Peyer's patch (tissue), 4 donors: Measurements from ENCODE around the gene PHYH. TPM values are rescaled to one million over a fixed set of nuclear protein-coding genes. Genes with fewer than 3 reads are reported as not detected.
A peak's percentile ranks its signal among the peaks of the same experiment; 100 is the strongest.
"Not testable (repeated sequence)": the region's sequence is repeated elsewhere in the genome, so short reads cannot be mapped to it uniquely, and the experiment has no call there.

Source experiments
- DNase-seq, 3 donors: peaks; one replicate each; pipeline ENCODE4 v3.0.0-alpha.2; 2017 to 2019
- H3K27ac ChIP-seq, 4 donors: fragments of 200-600 bp; sonication (generic); one replicate each; pipeline ENCODE4 v1.5.1; 2016 to 2019
- H3K27me3 ChIP-seq, 2 donors: fragments of 200-600 bp; sonication (generic); one replicate each; pipeline ENCODE4 v1.5.1; 2019
- H3K36me3 ChIP-seq, 3 donors: fragments of 200-600 bp; sonication (generic); one replicate each; pipeline ENCODE4 v1.5.1; 2016 to 2019
- H3K4me1 ChIP-seq, 4 donors: fragments of 200-600 bp; sonication (generic); one replicate each; pipeline ENCODE4 v1.5.1; 2016 to 2019
- H3K4me3 ChIP-seq, 4 donors: fragments of 200-600 bp; sonication (generic); 1 replicate in 3 of 4; 2 replicates in 1 of 4; pipeline ENCODE4 v1.5.1; 2016 to 2019; ENCODE audit warnings: mild to moderate bottlenecking in 1 of 4
- H3K9me3 ChIP-seq, 4 donors: fragments of 200-600 bp; sonication (generic); one replicate each; pipeline ENCODE4 v1.5.1; 2016 to 2019; ENCODE audit warnings: mild to moderate bottlenecking in 1 of 4
- CTCF ChIP-seq, 6 experiments: fragments of 450-650 bp in 4 of 6; fragments of 200-600 bp in 2 of 6; sonication (generic) in 1 of 6; IDR thresholded peaks; one replicate each; pipeline ENCODE4 v1.5.1; 2017 to 2019; ENCODE audit warnings: antibody characterized with exemption in 6 of 6, mild to moderate bottlenecking in 3 of 6, moderate library complexity in 1 of 6
- POLR2A ChIP-seq, 2 donors: fragments of 450-650 bp; IDR thresholded peaks; one replicate each; pipeline ENCODE4 v1.5.1; 2017; ENCODE audit warnings: antibody characterized with exemption in 2 of 2, mild to moderate bottlenecking in 2 of 2, moderate library complexity in 2 of 2
- total RNA-seq, 4 donors: library from RNA; depleted of rRNA; stranded (reverse); fragments of >200 nt; gene quantifications; one replicate each; pipeline ENCODE4 v1.1.0, GENCODE V29; 2016

Gene PHYH
- total RNA-seq, 4 donors from 2014 or later = 24.8 to 47.5 (median 37.7) TPM

- H3K4me3 ChIP-seq = no peak overlapping the region
- peaks cover 0 to 19% (median 3%) of the 10 kb centered on the region in 4 donors for H3K4me1 ChIP-seq
- no peaks in the 10 kb centered on the region for H3K9me3 ChIP-seq
- H3K27me3 ChIP-seq = no peaks in the 10 kb centered on the region
- no peak overlapping the region for H3K27ac ChIP-seq
- peaks cover 0 to 28% (median 0%) of the 10 kb centered on the region in 3 donors for H3K36me3 ChIP-seq
- TF ChIP-seq CTCF (IDR thresholded peaks at IDR 0.05) (no peak), POLR2A (IDR thresholded peaks at IDR 0.05) (no peak)
- DNase-seq = no peak
These were observed 3.4 kb downstream of the PHYH start for GRCh38 chr10:13296476-13296875.

GRCh38 chr10:13294784-13295183 lies 5.1 kb downstream of the PHYH start:
- Histone ChIP-seq H3K27ac (no peak overlapping the region), H3K9me3 (no peaks in the 10 kb centered on the region), H3K36me3 (peaks cover 0 to 35% (median 0%) of the 10 kb centered on the region in 3 donors), H3K27me3 (no peaks in the 10 kb centered on the region), H3K4me3 (no peak overlapping the region), H3K4me1 (peaks cover 0 to 9% (median 0%) of the 10 kb centered on the region in 4 donors)
- DNase-seq = no peak
- no peak for TF ChIP-seq POLR2A (IDR thresholded peaks at IDR 0.05)
- no peak for TF ChIP-seq CTCF (IDR thresholded peaks at IDR 0.05)

- no peak overlapping the region for H3K27ac ChIP-seq
- no peaks in the 10 kb centered on the region for H3K9me3 ChIP-seq
- no peaks in the 10 kb centered on the region for H3K4me1 ChIP-seq
- peaks cover 0 to 49% (median 0%) of the 10 kb centered on the region in 3 donors for H3K36me3 ChIP-seq
- no peak overlapping the region for H3K4me3 ChIP-seq
- H3K27me3 ChIP-seq = no peaks in the 10 kb centered on the region
- no peak for TF ChIP-seq CTCF (IDR thresholded peaks at IDR 0.05)
- no peak for TF ChIP-seq POLR2A (IDR thresholded peaks at IDR 0.05)
- no peak for DNase-seq
These were observed 7.8 kb downstream of the PHYH start for GRCh38 chr10:13291821-13292773.

- no peak for TF ChIP-seq CTCF (IDR thresholded peaks at IDR 0.05)
- no peak for TF ChIP-seq POLR2A (IDR thresholded peaks at IDR 0.05)
- Histone ChIP-seq H3K36me3 (peaks cover 0 to 57% (median 0%) of the 10 kb centered on the region in 3 donors), H3K9me3 (no peaks in the 10 kb centered on the region), H3K27ac (no peak overlapping the region), H3K4me3 (no peak overlapping the region), H3K4me1 (no peaks in the 10 kb centered on the region), H3K27me3 (no peaks in the 10 kb centered on the region)
- no peak for DNase-seq
These were observed 8.8 kb downstream of the PHYH start for GRCh38 chr10:13291061-13291460.

- Histone ChIP-seq H3K27ac (peak overlapping the region in 2 of 4 donors; percentile 4 to 44), H3K4me3 (no peak overlapping the region), H3K36me3 (peaks cover 0 to 48% (median 0%) of the 10 kb centered on the region in 3 donors), H3K27me3 (no peaks in the 10 kb centered on the region), H3K4me1 (no peaks in the 10 kb centered on the region), H3K9me3 (no peaks in the 10 kb centered on the region)
- no peak for DNase-seq
- TF ChIP-seq POLR2A (IDR thresholded peaks at IDR 0.05) (no peak), CTCF (IDR thresholded peaks at IDR 0.05) (no peak)
These were observed 15.8 kb downstream of the PHYH start for GRCh38 chr10:13284050-13284449.

GRCh38 chr10:13282348-13282747 lies 17.5 kb downstream of the PHYH start:
- not testable (repeated sequence) for H3K27ac ChIP-seq, H3K27me3 ChIP-seq, H3K9me3 ChIP-seq, DNase-seq, H3K4me1 ChIP-seq, H3K4me3 ChIP-seq
- peaks cover 0 to 35% (median 0%) of the 10 kb centered on the region in 3 donors for H3K36me3 ChIP-seq
